ENCODE results near the gene CNTD1.
"Not testable (repeated sequence)": the region's sequence is repeated elsewhere in the genome, so short reads cannot be mapped to it uniquely, and the experiment has no call there.

CNTD1 gene

GRCh38 chr17:42846594-42847280 is 48.1 kb downstream of the CNTD1 start:
- no peak for DNase-seq

DNA sequence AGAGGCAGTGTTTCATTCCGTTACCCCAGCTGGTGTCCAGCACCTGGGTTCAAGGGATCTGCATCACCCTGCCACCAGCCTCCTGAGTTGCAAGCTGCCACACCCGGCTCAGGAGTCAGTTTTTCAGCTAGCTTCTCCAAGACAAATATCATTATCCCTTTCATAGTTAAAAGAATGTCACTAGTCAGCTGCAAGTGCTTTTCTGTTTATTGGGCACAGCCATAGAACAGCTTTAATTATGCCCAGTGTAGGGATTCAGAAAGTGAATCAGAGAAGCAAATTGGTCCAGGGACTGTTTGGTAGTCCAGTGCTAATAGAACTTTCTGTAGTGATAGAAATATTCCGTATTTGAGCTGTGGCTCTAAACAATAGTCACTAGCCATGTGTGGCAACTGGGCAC is 49.4 kb downstream of the CNTD1 start:
- DNase-seq = no peak

- no peak for DNase-seq
Observed at GRCh38 chr17:42849031-42849430, 50.4 kb downstream of the CNTD1 start.

DNA sequence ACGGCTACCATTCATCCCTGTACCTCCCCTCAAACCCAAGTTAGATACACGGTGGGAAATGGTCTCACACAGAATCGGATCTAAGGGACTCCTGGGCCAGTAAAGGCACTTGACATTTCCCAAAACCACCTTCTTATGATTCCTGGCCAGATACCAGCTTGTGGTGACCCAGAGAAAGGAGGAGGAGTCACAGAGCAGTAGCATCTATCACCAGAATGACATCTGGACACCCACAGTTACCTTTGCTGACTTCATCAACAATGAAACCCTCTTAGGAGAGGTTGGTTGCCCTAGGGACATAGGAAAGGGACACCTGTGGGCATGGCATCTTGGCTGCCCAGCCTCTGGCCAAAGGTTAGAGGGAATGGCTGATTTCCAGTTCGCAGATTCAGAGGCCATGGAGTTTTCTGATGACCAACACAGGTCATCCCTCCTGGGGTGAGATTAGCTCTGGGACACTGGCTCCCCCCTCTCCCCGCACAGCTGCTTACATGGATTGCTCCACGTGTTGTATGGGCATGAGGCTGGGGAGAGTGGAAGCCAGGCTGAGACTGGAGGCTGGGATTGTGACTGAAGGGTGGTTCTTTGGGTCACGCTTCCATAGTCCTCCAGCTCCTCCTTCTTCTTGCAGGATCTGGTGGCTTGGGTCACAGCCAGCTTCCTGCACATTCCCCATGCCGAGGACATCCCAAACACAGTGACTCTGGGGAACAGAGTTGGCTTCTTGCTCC is 51.0 kb downstream of the CNTD1 start:
- no peak for DNase-seq

GRCh38 chr17:42850954-42851353 is 52.3 kb downstream of the CNTD1 start, which contains the start of gene AOC3:
Gene AOC3 (plus strand): TSS chr17:42851199. CDS start chr17:42851344, 145 bp downstream.
- DNase-seq = no peak

DNA sequence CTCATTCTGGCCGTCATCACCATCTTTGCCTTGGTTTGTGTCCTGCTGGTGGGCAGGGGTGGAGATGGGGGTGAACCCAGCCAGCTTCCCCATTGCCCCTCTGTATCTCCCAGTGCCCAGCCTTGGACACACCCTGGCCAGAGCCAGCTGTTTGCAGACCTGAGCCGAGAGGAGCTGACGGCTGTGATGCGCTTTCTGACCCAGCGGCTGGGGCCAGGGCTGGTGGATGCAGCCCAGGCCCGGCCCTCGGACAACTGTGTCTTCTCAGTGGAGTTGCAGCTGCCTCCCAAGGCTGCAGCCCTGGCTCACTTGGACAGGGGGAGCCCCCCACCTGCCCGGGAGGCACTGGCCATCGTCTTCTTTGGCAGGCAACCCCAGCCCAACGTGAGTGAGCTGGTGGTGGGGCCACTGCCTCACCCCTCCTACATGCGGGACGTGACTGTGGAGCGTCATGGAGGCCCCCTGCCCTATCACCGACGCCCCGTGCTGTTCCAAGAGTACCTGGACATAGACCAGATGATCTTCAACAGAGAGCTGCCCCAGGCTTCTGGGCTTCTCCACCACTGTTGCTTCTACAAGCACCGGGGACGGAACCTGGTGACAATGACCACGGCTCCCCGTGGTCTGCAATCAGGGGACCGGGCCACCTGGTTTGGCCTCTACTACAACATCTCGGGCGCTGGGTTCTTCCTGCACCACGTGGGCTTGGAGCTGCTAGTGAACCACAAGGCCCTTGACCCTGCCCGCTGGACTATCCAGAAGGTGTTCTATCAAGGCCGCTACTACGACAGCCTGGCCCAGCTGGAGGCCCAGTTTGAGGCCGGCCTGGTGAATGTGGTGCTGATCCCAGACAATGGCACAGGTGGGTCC is 52.9 kb downstream of the CNTD1 start:
- DNase-seq = not testable (repeated sequence)

- DNase-seq = no peak
Observed at GRCh38 chr17:42852351-42852750, 53.7 kb downstream of the CNTD1 start.

- DNase-seq = no peak
Observed at GRCh38 chr17:42853004-42853403, 54.3 kb downstream of the CNTD1 start.

GRCh38 chr17:42853597-42853967 is 54.9 kb downstream of the CNTD1 start:
- DNase-seq = no peak

DNA sequence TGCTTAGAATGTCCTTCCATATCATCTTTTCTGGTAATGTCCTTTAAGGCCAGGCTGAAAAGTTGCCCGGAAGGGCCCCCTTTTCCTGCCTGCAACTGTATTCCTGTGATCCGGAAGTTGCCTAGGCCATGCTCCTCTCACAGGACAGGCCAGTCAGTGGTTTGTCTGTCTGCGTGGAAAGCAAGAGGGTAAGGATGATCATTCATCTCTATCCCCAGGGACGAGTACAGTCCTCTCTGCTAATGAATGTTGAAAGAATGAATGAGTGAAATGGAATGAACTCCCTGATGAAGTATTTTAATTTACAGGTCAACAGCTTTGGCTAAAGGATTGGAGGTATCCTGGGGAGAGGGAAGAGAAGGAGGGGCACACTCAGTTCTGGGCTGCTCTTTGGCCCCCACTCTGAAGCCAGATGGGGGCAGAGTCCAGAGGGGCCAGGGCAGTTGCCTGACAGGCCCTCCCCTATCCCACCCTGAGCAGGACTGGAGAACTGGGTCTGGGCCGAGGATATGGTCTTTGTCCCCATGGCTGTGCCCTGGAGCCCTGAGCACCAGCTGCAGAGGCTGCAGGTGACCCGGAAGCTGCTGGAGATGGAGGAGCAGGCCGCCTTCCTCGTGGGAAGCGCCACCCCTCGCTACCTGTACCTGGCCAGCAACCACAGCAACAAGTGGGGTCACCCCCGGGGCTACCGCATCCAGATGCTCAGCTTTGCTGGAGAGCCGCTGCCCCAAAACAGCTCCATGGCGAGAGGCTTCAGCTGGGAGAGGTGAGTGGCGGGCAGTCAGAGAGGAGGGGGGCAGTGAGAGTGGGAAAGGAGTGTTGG is 55.5 kb downstream of the CNTD1 start:
- no peak for DNase-seq

- no peak for DNase-seq
Observed at GRCh38 chr17:42855048-42855596, 56.5 kb downstream of the CNTD1 start.

GRCh38 chr17:42856093-42856492 is 57.4 kb downstream of the CNTD1 start:
- DNase-seq = not testable (repeated sequence)

GRCh38 chr17:42856516-42856915 is 57.9 kb downstream of the CNTD1 start:
- DNase-seq = not testable (repeated sequence)

- DNase-seq = no peak
Observed at GRCh38 chr17:42857389-42857788, 58.7 kb downstream of the CNTD1 start.

Measured in GDM1 (cell line).